Vagina (tissue), 2 donors: ENCODE results near the gene FARP2. TPM values are rescaled to one million over a fixed set of nuclear protein-coding genes. Genes with fewer than 3 reads are reported as not detected.
"Not testable (repeated sequence)": the region's sequence is repeated elsewhere in the genome, so short reads cannot be mapped to it uniquely, and the experiment has no call there.

Experiments
- DNase-seq, 2 donors: peaks; one replicate each; pipeline ENCODE4 v3.0.0-alpha.2; 2017; ENCODE audit errors: extremely low spot score in 2 of 2
- H3K27ac ChIP-seq: fragments of 200-600 bp; sonication (generic); one replicate; pipeline ENCODE4 v1.5.1; 2019
- H3K27me3 ChIP-seq: fragments of 200-600 bp; sonication (generic); one replicate; pipeline ENCODE4 v1.5.1; 2019
- H3K36me3 ChIP-seq, 2 donors: fragments of 200-600 bp; sonication (generic); one replicate each; pipeline ENCODE4 v1.5.1; 2017 to 2019
- H3K4me1 ChIP-seq: fragments of 200-600 bp; sonication (generic); one replicate; pipeline ENCODE4 v1.5.1; 2019
- H3K4me3 ChIP-seq, 2 donors: fragments of 200-600 bp; sonication (generic); 1 replicate in 1 of 2; 2 replicates in 1 of 2; pipeline ENCODE4 v1.5.1; 2016 to 2019
- H3K9me3 ChIP-seq: fragments of 200-600 bp; sonication (generic); one replicate; pipeline ENCODE4 v1.5.1; 2019
- POLR2A ChIP-seq, 2 donors: fragments of 450-650 bp; IDR thresholded peaks; one replicate each; pipeline ENCODE4 v1.6.1; 2017; ENCODE audit warnings: antibody characterized with exemption in 2 of 2, mild to moderate bottlenecking in 2 of 2, moderate library complexity in 2 of 2
- POLR2AphosphoS5 ChIP-seq, 2 donors: sonication (generic); formaldehyde crosslinking; IDR thresholded peaks; one replicate each; pipeline ENCODE4 v1.9.0; 2017; ENCODE audit warnings: antibody characterized with exemption in 2 of 2, mild to moderate bottlenecking in 2 of 2, low read depth in 1 of 2; ENCODE audit not compliant: insufficient read depth in 1 of 2
- intact Hi-C: fragments of 100-400 bp; cut with DNase I; formaldehyde crosslinking; loops from one replicate; pipeline ENCODE4 v1.15.1; 2023
- total RNA-seq: library from RNA; depleted of rRNA; stranded (reverse); fragments of >200 nt; gene quantifications from one replicate; pipeline ENCODE4 v1.2.3, GENCODE V29; 2016
- TF ChIP-seq, protein P1 (sequence below), 3 experiments: fragments of 450-650 bp in 2 of 3; fragments of 200-600 bp in 1 of 3; sonication (generic) in 1 of 3; IDR thresholded peaks; one replicate each; pipeline ENCODE4 v1.5.1; 2017 to 2019; ENCODE audit warnings: antibody characterized with exemption in 3 of 3, mild to moderate bottlenecking in 2 of 3, moderate library complexity in 2 of 3

Gene FARP2
- total RNA-seq, 1 donor from 2014 or later = 32.9 TPM

DNA sequence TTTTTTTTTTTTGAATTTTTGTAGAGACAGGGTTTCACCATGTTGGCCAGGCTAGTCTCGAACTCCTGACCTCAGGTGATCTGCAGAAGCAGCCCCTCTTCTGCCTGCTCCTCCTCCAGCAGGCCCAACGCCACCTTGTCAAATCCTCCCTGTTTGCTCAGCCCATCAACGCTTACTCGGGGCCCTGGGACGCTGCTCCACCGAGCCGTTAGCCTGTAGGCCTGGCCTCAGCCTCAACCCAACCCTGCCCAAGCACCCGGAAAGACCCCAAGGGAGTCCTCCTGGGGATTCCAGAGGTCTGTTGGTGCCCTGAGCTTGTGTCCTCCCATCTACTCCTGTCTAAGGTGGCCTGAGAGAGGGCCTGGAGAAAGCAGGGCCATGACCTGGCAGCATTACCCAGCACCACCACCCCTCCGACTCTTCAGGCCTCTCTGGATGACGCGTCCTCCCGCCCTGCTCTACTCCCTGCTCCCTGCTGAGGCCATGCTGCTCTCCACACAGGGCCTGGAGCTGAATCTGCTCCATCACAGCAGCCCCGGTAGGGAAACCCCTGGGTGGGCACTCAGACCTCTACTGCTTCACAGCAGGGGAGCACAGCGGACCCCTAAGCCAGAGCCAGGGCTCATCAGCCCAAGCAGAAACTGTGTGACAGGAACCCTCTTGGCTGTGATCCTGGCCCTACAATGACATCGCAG is 149.1 kb downstream of the FARP2 start:
- TF ChIP-seq, protein P1, sequence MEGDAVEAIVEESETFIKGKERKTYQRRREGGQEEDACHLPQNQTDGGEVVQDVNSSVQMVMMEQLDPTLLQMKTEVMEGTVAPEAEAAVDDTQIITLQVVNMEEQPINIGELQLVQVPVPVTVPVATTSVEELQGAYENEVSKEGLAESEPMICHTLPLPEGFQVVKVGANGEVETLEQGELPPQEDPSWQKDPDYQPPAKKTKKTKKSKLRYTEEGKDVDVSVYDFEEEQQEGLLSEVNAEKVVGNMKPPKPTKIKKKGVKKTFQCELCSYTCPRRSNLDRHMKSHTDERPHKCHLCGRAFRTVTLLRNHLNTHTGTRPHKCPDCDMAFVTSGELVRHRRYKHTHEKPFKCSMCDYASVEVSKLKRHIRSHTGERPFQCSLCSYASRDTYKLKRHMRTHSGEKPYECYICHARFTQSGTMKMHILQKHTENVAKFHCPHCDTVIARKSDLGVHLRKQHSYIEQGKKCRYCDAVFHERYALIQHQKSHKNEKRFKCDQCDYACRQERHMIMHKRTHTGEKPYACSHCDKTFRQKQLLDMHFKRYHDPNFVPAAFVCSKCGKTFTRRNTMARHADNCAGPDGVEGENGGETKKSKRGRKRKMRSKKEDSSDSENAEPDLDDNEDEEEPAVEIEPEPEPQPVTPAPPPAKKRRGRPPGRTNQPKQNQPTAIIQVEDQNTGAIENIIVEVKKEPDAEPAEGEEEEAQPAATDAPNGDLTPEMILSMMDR (IDR thresholded peaks at IDR 0.05) = no peak
- no peak for TF ChIP-seq POLR2A (IDR thresholded peaks at IDR 0.05)
- no peak for TF ChIP-seq POLR2AphosphoS5 (IDR thresholded peaks at IDR 0.05; ENCODE audit: insufficient read depth in 1 of 2, low read depth in 1 of 2)
- intact Hi-C loops = no loop called here
- DNase-seq = peak in 1 of 2 donors; percentile 95
- H3K9me3 ChIP-seq = no peaks in the 10 kb centered on the region
- no peak overlapping the region for H3K4me3 ChIP-seq
- H3K4me1 ChIP-seq = peaks cover 51% of the 10 kb centered on the region
- peaks cover 0 to 1% of the 10 kb centered on the region in 2 donors for H3K36me3 ChIP-seq
- H3K27me3 ChIP-seq = no peaks in the 10 kb centered on the region
- H3K27ac ChIP-seq = no peak overlapping the region

GRCh38 chr2:241505781-241506201 is 149.7 kb downstream of the FARP2 start:
- no peak overlapping the region for H3K27ac ChIP-seq
- H3K4me3 ChIP-seq = no peak overlapping the region
- H3K9me3 ChIP-seq = no peaks in the 10 kb centered on the region
- DNase-seq = no peak
- peaks cover 51% of the 10 kb centered on the region for H3K4me1 ChIP-seq
- no peaks in the 10 kb centered on the region for H3K36me3 ChIP-seq
- TF ChIP-seq POLR2AphosphoS5 (IDR thresholded peaks at IDR 0.05; ENCODE audit: insufficient read depth in 1 of 2, low read depth in 1 of 2) (no peak), POLR2A (IDR thresholded peaks at IDR 0.05) (no peak)
- TF ChIP-seq, protein P1 (IDR thresholded peaks at IDR 0.05) = no peak
- no peaks in the 10 kb centered on the region for H3K27me3 ChIP-seq
- intact Hi-C loops = no loop called here

DNA sequence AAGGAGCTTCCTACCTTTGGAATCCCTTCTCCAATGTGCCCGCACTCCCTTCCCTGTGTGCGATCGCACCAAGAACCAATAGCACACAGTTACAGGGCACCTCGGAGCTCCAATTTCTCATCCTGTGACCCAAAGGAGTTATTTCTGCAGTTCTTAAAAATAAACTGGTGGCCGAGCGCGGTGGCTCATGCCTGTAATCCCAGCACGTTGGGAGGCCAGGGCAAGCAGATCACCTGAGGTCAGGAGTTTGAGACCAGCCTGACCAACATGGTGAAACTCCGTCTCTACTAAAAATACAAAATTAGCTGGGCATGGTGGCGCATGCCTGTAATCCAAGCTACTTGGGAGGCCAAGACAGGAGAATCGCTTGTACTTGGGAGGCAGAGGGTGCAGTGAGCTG is 150.2 kb downstream of the FARP2 start:
- H3K36me3 ChIP-seq, intact Hi-C loops, H3K27ac ChIP-seq, H3K4me3 ChIP-seq, H3K9me3 ChIP-seq, H3K27me3 ChIP-seq, DNase-seq: not testable (repeated sequence)
- peaks cover 51% of the 10 kb centered on the region for H3K4me1 ChIP-seq

DNA sequence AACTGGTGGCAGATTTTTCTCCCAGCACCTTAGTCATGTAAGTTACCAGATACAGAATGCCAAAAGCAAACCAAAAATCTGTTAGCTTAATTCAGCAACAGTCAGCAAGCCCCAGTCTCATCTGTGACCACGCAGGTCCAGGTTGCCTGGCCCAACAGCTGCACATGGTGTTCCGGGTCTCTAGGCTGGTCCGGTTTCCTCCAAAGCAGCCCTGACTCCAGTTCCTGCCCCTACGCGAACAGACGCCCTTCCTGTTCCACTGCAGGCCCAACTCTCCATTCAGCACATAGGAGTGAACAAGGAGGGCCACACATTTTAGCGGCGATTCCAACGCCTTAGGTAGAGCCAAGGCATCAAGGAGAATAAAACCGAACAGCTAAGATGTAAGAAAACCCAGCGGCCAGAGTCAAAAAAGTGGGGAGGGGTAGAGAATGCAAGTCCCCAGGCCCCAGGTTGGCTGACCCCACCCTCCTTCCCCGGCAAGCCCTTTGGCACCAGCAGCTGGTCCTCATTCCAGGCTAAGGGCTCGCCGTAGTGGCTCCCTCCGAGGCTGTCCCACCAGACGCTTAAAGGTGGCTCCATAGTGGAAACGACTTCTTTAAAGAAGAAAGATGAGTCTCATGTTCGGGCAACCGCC is 150.8 kb downstream of the FARP2 start:
- DNase-seq = peak in 1 of 2 donors; percentile 85
- no peaks in the 10 kb centered on the region for H3K9me3 ChIP-seq
- TF ChIP-seq POLR2AphosphoS5 (IDR thresholded peaks at IDR 0.05; ENCODE audit: insufficient read depth in 1 of 2, low read depth in 1 of 2) (no peak), POLR2A (IDR thresholded peaks at IDR 0.05) (no peak)
- TF ChIP-seq, protein P1 (IDR thresholded peaks at IDR 0.05) = no peak
- H3K4me3 ChIP-seq = peak overlapping the region; percentile 76 to 83
- no peaks in the 10 kb centered on the region for H3K36me3 ChIP-seq
- intact Hi-C loops = no loop called here
- no peaks in the 10 kb centered on the region for H3K27me3 ChIP-seq
- H3K4me1 ChIP-seq = peaks cover 51% of the 10 kb centered on the region
- H3K27ac ChIP-seq = peak overlapping the region; percentile 75

- DNase-seq = no peak
- Histone ChIP-seq H3K4me1 (peaks cover 51% of the 10 kb centered on the region), H3K9me3 (no peaks in the 10 kb centered on the region), H3K4me3 (peak overlapping the region; percentile 76 to 83), H3K27ac (peak overlapping the region; percentile 75), H3K27me3 (no peaks in the 10 kb centered on the region), H3K36me3 (no peaks in the 10 kb centered on the region)
- TF ChIP-seq, protein P1 (IDR thresholded peaks at IDR 0.05) = peak in 1 of 3 experiments; percentile 14
- TF ChIP-seq POLR2A (IDR thresholded peaks at IDR 0.05) = no peak
- intact Hi-C loops = no loop called here
Measured at GRCh38 chr2:241507430-241508239, 151.6 kb downstream of the FARP2 start.
